Measurements from ENCODE around the gene SIX6.

The SIX6 gene

DNA sequence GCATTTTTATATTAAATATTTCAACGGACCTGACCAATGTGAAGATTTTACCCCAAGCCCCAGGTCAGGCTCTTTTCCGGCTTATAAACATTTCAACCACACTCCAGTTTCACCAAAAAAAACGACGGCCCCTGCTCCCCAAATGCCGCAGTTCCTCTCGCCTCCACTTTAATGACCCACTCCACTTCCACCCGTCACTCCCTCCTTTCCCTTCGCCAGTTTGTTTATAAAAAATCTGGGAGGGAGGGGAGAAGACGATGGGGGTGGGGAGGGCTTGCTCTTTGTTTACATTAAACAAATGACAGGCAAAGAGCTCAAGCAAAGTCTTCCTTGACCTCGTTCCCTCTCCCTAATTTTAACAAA, 5.4 kb downstream of the SIX6 start:
- TF ChIP-seq CTCF (IDR thresholded peaks at IDR 0.05; ENCODE audit: insufficient read depth, missing control alignments) = no peak
- FAIRE-seq (no peak), DNase-seq (ENCODE audit: insufficient read length, low spot score) (no peak)

DNA sequence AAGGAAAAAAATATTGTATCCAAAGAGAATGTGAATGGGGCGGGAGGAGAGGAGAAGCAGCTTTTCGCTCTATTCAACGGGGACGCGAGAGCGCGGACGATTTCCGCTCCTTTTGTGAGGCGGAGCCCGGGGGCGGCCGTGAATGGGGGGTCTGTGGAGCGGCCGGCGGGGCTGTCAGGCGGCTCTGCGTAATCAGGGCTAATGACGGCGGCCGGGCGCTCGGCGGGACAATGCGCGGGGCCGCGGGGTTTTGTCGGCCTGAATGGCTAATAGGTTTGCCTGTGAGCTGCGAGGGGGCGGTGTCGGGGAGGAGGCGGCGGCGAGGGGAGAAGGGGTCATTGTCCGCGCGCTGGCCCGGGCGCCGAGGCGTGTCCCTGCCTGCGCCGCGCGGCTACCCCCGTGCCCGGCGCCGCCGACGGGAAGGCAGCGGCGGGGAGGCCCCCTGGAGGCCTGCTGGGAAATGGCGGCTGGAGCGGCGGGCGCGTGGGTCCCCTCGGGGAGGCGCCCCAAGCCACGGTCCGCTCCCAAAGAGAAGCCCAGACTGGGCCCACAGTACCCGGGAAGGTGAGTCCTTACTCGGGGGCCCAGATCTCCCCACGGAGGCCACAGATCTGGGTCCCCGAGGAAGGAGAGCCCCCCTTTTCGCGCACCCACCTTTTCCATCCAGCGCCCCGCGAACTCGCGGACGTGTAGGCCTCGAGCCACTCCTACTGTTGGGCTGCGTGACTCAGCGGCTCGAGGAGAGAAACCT, 6.0 kb downstream of the SIX6 start:
- peak; percentile 33 for TF ChIP-seq CTCF (IDR thresholded peaks at IDR 0.05; ENCODE audit: insufficient read depth, missing control alignments)
- DNase-seq (ENCODE audit: insufficient read length, low spot score) (no peak), FAIRE-seq (no peak)

- no peak for TF ChIP-seq CTCF (IDR thresholded peaks at IDR 0.05; ENCODE audit: insufficient read depth, missing control alignments)
- FAIRE-seq = no peak
- no peak for DNase-seq (ENCODE audit: insufficient read length, low spot score)
Observed at GRCh38 chr14:60515511-60516289, 6.8 kb downstream of the SIX6 start.

DNA sequence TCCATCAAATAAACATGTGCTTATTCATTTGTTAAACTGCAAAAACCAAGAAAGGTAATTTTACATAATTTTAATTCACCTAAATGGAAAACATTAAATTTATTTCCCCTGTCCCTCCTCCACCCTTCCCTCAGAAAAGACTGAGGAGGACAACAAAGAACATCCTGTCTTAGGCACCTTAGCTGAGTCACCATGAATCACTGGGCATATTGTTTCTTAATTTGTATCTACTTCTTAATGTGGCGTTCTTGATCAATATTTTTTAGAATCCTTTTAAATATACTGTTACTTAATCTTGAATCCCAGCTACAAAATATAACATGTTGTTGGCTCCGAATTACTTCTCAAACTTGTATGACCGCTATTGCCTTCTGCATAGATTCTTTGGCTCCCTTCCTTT, 23.5 kb downstream of the SIX6 start:
- DNase-seq (ENCODE audit: insufficient read length, low spot score) (no peak), FAIRE-seq (no peak)
- no peak for TF ChIP-seq CTCF (IDR thresholded peaks at IDR 0.05; ENCODE audit: insufficient read depth, missing control alignments)

- TF ChIP-seq CTCF (IDR thresholded peaks at IDR 0.05; ENCODE audit: insufficient read depth, missing control alignments) = no peak
Observed at GRCh38 chr14:60537663-60538062, 28.7 kb downstream of the SIX6 start.

GRCh38 chr14:60544659-60545058, 35.7 kb downstream of the SIX6 start:
- no peak for FAIRE-seq
- TF ChIP-seq CTCF (IDR thresholded peaks at IDR 0.05; ENCODE audit: insufficient read depth, missing control alignments) = no peak
- DNase-seq (ENCODE audit: insufficient read length, low spot score) = no peak

More at GRCh38 chr14:60537663-60538062, 28.7 kb downstream of the SIX6 start:
- no peak for DNase-seq (ENCODE audit: insufficient read length, low spot score)
- FAIRE-seq = no peak

GRCh38 chr14:60553808-60554207, 44.9 kb downstream of the SIX6 start:
- FAIRE-seq (no peak), DNase-seq (ENCODE audit: insufficient read length, low spot score) (no peak)
- no peak for TF ChIP-seq CTCF (IDR thresholded peaks at IDR 0.05; ENCODE audit: insufficient read depth, missing control alignments)
